Esophagus muscularis mucosa (tissue), 3 donors: Measurements from ENCODE around the gene RGL3.

ENCODE experiments used
- EP300 ChIP-seq: sonication (generic); formaldehyde crosslinking; IDR thresholded peaks from one replicate; pipeline ENCODE4 v1.6.1; 2017; ENCODE audit warnings: antibody characterized with exemption
- TF ChIP-seq, protein P1 (sequence below), 3 experiments: fragments of 200-600 bp in 2 of 3; fragments of 450-650 bp in 1 of 3; sonication (generic) in 2 of 3; IDR thresholded peaks; one replicate each; pipeline ENCODE4 v1.5.1; 2017 to 2019; ENCODE audit warnings: antibody characterized with exemption in 3 of 3, mild to moderate bottlenecking in 2 of 3, moderate library complexity in 1 of 3

DNA sequence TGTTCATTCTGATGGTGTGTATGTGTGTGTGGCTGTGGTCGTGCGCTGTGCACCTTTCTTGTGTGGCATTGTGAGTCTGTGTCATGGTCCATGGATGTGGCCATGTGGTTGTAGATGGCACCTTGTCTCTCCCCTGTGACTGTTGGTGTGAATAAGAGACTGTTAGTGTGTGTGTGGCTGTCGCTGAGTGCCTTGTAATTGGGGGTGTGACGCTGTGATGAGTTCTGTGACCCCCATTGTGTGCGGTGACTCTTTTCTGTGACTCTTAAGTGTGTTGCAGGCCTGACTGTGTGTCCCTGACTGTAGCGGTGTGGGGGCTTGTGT, 63.1 kb downstream of the RGL3 start:
- no peak for TF ChIP-seq EP300
- TF ChIP-seq, protein P1, sequence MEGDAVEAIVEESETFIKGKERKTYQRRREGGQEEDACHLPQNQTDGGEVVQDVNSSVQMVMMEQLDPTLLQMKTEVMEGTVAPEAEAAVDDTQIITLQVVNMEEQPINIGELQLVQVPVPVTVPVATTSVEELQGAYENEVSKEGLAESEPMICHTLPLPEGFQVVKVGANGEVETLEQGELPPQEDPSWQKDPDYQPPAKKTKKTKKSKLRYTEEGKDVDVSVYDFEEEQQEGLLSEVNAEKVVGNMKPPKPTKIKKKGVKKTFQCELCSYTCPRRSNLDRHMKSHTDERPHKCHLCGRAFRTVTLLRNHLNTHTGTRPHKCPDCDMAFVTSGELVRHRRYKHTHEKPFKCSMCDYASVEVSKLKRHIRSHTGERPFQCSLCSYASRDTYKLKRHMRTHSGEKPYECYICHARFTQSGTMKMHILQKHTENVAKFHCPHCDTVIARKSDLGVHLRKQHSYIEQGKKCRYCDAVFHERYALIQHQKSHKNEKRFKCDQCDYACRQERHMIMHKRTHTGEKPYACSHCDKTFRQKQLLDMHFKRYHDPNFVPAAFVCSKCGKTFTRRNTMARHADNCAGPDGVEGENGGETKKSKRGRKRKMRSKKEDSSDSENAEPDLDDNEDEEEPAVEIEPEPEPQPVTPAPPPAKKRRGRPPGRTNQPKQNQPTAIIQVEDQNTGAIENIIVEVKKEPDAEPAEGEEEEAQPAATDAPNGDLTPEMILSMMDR (IDR thresholded peaks at IDR 0.05), result no peak
